Aorta (tissue), 5 donors: Measurements from ENCODE around the gene CRPPA. TPM values are rescaled to one million over a fixed set of nuclear protein-coding genes. Genes with fewer than 3 reads are reported as not detected.
"Not testable (repeated sequence)": the region's sequence is repeated elsewhere in the genome, so short reads cannot be mapped to it uniquely, and the experiment has no call there.

Experiments
- ATAC-seq: fragments of 200-7000 bp; cut with Tn5 transposase; one replicate; pipeline ENCODE4 v1.9.1; 2022; ENCODE audit warnings: moderate library complexity; ENCODE audit not compliant: low FRiP score
- DNase-seq, 2 donors: peaks; one replicate each; pipeline ENCODE4 v3.0.0-alpha.2; 2020
- H3K27ac ChIP-seq, 2 donors: one replicate each; pipeline ENCODE4 v1.5.1; 2013; ENCODE audit warnings: low read length in 2 of 2, mild to moderate bottlenecking in 2 of 2, moderate library complexity in 2 of 2, control low read depth in 1 of 2, inconsistent platforms in 1 of 2, low read depth in 1 of 2
- H3K27me3 ChIP-seq, 2 donors: one replicate each; pipeline ENCODE4 v1.6.1; 2013; ENCODE audit warnings: control low read depth in 1 of 2, low read length in 1 of 2, mild to moderate bottlenecking in 1 of 2, moderate library complexity in 1 of 2; ENCODE audit not compliant: insufficient read depth in 2 of 2, control insufficient read depth in 1 of 2
- H3K36me3 ChIP-seq, 2 donors: one replicate each; pipeline ENCODE4 v1.6.1; 2013; ENCODE audit warnings: control low read depth in 1 of 2, low read length in 1 of 2, mild to moderate bottlenecking in 1 of 2; ENCODE audit not compliant: insufficient read depth in 2 of 2, control insufficient read depth in 1 of 2
- H3K4me1 ChIP-seq, 2 donors: one replicate each; pipeline ENCODE4 v1.6.1; 2013; ENCODE audit warnings: low read length in 2 of 2, control low read depth in 1 of 2, mild to moderate bottlenecking in 1 of 2, moderate library complexity in 1 of 2; ENCODE audit not compliant: insufficient read depth in 2 of 2, control insufficient read depth in 1 of 2
- H3K4me3 ChIP-seq, 2 donors: one replicate each; pipeline ENCODE4 v1.5.1; 2013; ENCODE audit warnings: low read length in 2 of 2, control low read depth in 1 of 2, mild to moderate bottlenecking in 1 of 2
- H3K9me3 ChIP-seq: one replicate; pipeline ENCODE4 v1.6.1; 2013; ENCODE audit warnings: mild to moderate bottlenecking, low read length; ENCODE audit not compliant: control insufficient read depth
- WGBS, 2 donors: extraction: QIAGEN DNeasy Blood & Tissue Kit; methylation state at CpG; one replicate each; pipeline ENCODE4 v1.1.7; 2013; 5-methylcytosine and 5-hydroxymethylcytosine counted together
- intact Hi-C, 2 donors: fragments of 100-400 bp; cut with DNase I; formaldehyde crosslinking; loops; one replicate each; pipeline versions ENCODE4 v1.14.2 to v1.15.0; 2022
- polyA plus RNA-seq, 2 donors: library from polyadenylated mRNA; stranded (reverse); fragments of 200-250 nt; gene quantifications; one replicate each; pipeline ENCODE4 v1.2.3, GENCODE V29; 2013
- total RNA-seq, 2 donors: library from RNA; stranded (reverse); fragmentation: NEBNext Ultra II Directional; extraction: Animal tissue kit (Norgen Biotek cat#: 25700); gene quantifications; one replicate each; pipeline ENCODE4 v1.2.1, GENCODE V29; 2021
- donor health status: healthy with polysubstance abuse.
- donor health status: Bipolar disorder and iron deficiency.
- donor health status: DM: no; HTN: no; CAD: no.
- donor health status: DM: no; HTN: no; CAD: no.
- donor health status: DM: yes; HTN: yes; CAD: no.

CRPPA gene
- total and polyA plus RNA-seq, 4 donors, result 0.13 to 2.4 (median 1.2) TPM

DNA sequence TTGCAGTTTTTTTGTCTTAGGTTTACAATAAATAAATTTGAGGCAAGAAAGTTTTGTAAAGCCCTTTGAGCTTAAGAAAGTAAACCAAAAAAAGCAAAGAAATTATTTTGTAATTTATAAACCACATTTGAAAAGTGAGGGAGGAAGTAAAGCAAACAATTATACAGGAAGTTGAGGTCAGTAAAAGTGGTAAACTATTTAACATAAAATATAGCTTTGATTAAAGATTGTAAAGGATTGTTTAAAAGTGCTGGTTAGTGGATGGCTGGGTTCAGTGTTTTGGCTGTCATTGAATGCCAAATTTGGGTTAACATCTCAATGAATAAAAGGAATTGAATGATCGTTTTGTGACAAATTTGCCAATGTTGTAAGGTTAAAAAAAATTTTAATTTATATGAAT, 34.3 kb upstream of the CRPPA start:
- no peak overlapping the region for H3K4me3 ChIP-seq

DNA sequence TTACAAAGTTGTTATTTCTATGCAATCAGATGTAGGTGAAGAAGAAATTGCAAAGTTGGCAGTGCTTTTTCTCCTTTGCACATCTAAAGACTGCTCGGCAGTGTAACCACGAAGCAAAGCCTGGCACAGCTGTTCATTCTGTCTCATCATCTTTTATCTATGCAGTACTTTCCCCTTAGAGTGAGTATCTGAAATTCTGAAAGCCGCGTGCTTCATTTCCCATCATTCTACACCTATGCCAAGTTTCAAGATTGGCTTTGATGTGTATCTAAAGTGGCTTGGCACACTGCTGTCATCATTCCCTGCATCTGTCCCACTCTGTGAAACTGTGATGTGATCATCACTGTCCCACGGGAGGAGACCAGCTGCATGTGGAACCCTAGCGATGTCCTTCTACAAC, 29.0 kb upstream of the CRPPA start:
- no peak for DNase-seq
- no peaks in the 10 kb centered on the region for H3K27me3 ChIP-seq
- no peak overlapping the region for H3K4me3 ChIP-seq
- ATAC-seq, result no peak
- H3K9me3 ChIP-seq, result no peaks in the 10 kb centered on the region
- WGBS, 2 donors, result 92 to 94% methylated on average over 6 of the region's 6 CpGs
- H3K27ac ChIP-seq, result no peak overlapping the region
- intact Hi-C loops, result no loop called here
- H3K4me1 ChIP-seq, result no peaks in the 10 kb centered on the region
- no peaks in the 10 kb centered on the region for H3K36me3 ChIP-seq

More for the DNA sequence above, 34.3 kb upstream of the CRPPA start:
- Histone ChIP-seq H3K9me3 (no peaks in the 10 kb centered on the region), H3K27ac (no peak overlapping the region), H3K4me1 (no peaks in the 10 kb centered on the region), H3K27me3 (no peaks in the 10 kb centered on the region), H3K36me3 (no peaks in the 10 kb centered on the region)
- no peak for ATAC-seq
- intact Hi-C loops, result no loop called here
- DNase-seq, result no peak
- WGBS, 2 donors, result 73 to 89% methylated on average over 1 of the region's 1 CpG

DNA sequence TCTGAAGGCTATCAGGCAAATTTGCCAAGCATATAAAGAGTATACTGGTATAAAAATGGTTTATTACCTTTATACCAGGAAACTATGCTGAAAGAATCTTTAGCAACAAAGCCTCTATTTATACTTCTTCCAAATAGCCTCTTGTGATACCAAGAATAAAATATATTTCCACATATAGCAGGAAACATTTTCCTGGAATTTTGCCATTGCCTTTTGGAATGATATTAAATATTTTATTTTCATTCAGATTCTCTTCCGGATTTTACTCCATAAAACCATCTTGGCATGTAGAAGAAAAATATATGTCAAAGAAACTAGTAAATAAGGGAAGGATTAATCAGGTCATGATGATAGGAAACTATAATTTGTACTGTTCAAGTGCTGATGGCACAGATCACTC, 26.5 kb upstream of the CRPPA start:
- no peaks in the 10 kb centered on the region for H3K9me3 ChIP-seq
- intact Hi-C loops, result no loop called here
- no peak overlapping the region for H3K4me3 ChIP-seq
- H3K27ac ChIP-seq, result no peak overlapping the region
- no peaks in the 10 kb centered on the region for H3K27me3 ChIP-seq
- H3K36me3 ChIP-seq, result no peaks in the 10 kb centered on the region
- 34 to 40% methylated on average over 1 of the region's 1 CpG for WGBS, 2 donors
- ATAC-seq, result no peak
- H3K4me1 ChIP-seq, result no peaks in the 10 kb centered on the region
- no peak for DNase-seq

DNA sequence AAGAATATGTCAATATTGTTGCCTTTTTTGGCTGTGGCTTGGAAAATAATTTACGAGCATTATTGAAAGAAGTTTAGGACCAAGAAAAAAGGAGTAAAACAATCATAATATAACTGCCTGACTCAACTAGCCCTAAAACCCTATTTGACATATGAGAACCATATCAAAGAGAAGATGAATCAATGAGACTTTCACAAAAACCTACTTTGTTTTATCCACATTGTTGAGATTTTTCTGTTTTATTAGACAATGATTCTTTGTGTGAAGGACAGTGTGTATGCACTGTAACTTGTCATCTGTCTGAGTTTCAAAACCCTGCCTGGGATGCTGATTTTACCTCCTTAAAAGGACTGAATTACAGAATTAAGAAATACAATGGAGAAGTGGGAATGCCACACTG, 25.2 kb upstream of the CRPPA start:
- no peaks in the 10 kb centered on the region for H3K36me3 ChIP-seq
- intact Hi-C loops, result no loop called here
- DNase-seq (no peak), ATAC-seq (no peak)
- H3K4me1 ChIP-seq, result no peaks in the 10 kb centered on the region
- H3K27me3 ChIP-seq, result no peaks in the 10 kb centered on the region
- H3K27ac ChIP-seq, result no peak overlapping the region
- H3K4me3 ChIP-seq, result no peak overlapping the region
- 91 to 93% methylated on average over 1 of the region's 1 CpG for WGBS, 2 donors
- H3K9me3 ChIP-seq, result no peaks in the 10 kb centered on the region

DNA sequence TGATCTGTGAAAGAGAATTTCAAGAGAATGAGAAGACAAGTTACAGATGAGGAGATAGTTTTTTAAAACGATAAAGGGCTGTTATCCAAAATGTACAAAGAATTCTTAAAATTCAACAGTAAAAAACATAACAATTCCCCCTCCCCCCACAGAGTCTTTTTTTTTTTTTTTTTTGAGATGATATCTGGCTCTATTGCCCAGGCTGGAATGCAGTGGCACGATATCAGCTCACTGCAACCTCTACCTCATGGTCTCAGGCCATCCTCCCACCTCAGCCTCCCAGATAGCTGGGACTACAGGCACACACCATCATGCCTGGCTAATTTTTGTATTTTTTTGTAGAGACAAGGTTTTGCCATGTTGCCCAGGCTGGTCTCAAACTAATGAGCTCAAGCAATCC, 22.5 kb upstream of the CRPPA start:
- H3K4me3 ChIP-seq, H3K27me3 ChIP-seq, intact Hi-C loops, DNase-seq, H3K27ac ChIP-seq, H3K36me3 ChIP-seq, H3K9me3 ChIP-seq, ATAC-seq, H3K4me1 ChIP-seq: not testable (repeated sequence)
- WGBS, 2 donors, result 71 to 79% methylated on average over 2 of the region's 2 CpGs

DNA sequence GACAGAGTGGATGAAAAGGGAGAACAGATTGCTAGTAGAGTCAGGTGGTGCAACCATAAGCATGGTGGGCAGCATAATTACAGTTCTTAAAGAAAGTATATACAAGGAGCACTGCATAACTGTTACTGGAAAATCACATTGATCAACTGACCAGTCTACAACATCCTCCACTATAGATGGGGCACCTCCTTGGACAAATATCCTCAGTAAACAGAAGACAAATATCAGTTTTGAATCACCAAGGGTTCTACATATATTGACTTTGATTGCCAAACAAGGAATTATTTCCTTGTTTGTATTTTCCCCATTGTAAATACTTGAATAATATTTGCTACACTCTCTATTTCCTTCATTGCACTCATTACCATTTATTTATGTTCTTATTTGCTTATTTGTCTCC, 17.6 kb upstream of the CRPPA start:
- intact Hi-C loops, result no loop called here
- H3K4me1 ChIP-seq, result no peaks in the 10 kb centered on the region
- no peaks in the 10 kb centered on the region for H3K27me3 ChIP-seq
- no peak for DNase-seq
- H3K36me3 ChIP-seq, result no peaks in the 10 kb centered on the region
- no peak overlapping the region for H3K27ac ChIP-seq
- ATAC-seq, result no peak
- no peak overlapping the region for H3K4me3 ChIP-seq
- H3K9me3 ChIP-seq, result no peaks in the 10 kb centered on the region

DNA sequence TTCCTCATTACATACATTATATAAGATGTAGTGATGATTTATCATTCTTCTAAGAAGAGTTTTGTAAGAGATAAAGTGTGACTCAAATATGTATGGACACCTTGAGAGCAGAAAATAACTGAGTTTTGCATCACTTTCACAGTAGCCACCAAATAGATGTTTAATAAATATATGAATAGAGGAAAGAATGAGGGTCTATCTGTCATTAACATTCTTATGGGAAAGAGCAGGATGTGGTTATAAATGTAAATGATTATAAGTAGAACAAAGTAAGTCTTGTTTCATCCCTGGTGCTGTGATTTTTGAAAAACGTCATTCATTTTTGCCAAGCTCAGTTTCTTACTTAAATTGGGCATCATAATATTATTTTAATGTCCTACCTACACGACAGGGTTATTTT, 15.0 kb upstream of the CRPPA start:
- no peak overlapping the region for H3K27ac ChIP-seq
- ATAC-seq (no peak), DNase-seq (no peak)
- intact Hi-C loops, result no loop called here
- 50 to 53% methylated on average over 2 of the region's 2 CpGs for WGBS, 2 donors
- H3K4me3 ChIP-seq, result no peak overlapping the region
- H3K27me3 ChIP-seq, result no peaks in the 10 kb centered on the region
- H3K4me1 ChIP-seq, result no peaks in the 10 kb centered on the region
- H3K36me3 ChIP-seq, result no peaks in the 10 kb centered on the region
- no peaks in the 10 kb centered on the region for H3K9me3 ChIP-seq

DNA sequence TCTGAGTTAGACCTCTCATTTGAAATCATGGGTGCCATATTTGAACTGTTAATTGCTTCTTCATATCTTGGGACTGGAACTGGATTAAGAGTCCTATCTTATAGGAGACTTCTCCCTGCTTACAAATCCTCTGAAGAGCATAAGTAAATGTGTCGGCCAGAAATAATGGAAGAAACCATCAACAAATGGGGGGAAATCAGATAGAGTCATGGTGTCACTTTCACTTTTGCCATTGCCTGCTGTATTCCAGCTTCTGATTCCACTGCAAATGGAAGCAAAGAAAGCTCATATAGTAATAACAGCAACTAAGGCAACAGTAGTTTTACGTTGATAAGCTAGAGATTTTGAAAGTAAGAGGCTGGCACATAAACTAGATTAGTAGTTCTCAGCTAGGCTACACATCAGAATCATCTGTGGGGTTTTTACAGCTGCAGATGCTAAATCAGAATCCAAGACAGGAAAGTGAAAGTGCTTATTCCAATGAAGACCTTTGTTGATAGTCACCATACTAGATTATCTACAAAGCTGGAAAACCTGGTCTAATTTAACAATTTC, 12.3 kb upstream of the CRPPA start:
- 75 to 78% methylated on average over 2 of the region's 2 CpGs for WGBS, 2 donors
- no peak overlapping the region for H3K4me3 ChIP-seq

DNA sequence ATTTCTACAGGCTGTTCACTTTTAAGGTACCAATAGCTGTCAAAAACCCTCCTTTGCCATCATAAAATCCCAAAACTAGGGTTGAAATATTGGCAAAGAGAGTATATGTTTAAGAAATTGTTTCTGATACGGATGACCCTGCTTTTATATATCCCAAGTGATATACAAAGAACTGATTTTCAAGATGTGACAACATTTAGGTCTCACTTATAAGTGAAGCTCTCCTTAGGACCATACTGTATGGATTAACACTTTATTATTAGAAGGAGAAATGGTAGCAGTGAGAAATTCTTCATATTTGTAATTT, 11.0 kb upstream of the CRPPA start:
- 89 to 92% methylated on average over 1 of the region's 1 CpG for WGBS, 2 donors
- intact Hi-C loops, result no loop called here
- Histone ChIP-seq H3K27me3 (no peaks in the 10 kb centered on the region), H3K36me3 (no peaks in the 10 kb centered on the region), H3K4me3 (no peak overlapping the region), H3K27ac (no peak overlapping the region), H3K9me3 (no peaks in the 10 kb centered on the region), H3K4me1 (no peaks in the 10 kb centered on the region)
- ATAC-seq (no peak), DNase-seq (no peak)

More for the DNA sequence above, 12.3 kb upstream of the CRPPA start:
- DNase-seq, result no peak
- no peak for ATAC-seq
- no peaks in the 10 kb centered on the region for H3K9me3 ChIP-seq
- H3K27ac ChIP-seq, result no peak overlapping the region
- H3K27me3 ChIP-seq, result no peaks in the 10 kb centered on the region
- H3K36me3 ChIP-seq, result no peaks in the 10 kb centered on the region
- intact Hi-C loops, result no loop called here
- no peaks in the 10 kb centered on the region for H3K4me1 ChIP-seq
